ENCODE measurements around the gene RNF31. TPM values are rescaled to one million over a fixed set of nuclear protein-coding genes. Genes with fewer than 3 reads are reported as not detected.

The RNF31 gene
- polyA plus RNA-seq (2013, experiment 1 of 2), result 50.4 TPM
- 45.1 TPM for polyA plus RNA-seq (2013, experiment 2 of 2)

DNA sequence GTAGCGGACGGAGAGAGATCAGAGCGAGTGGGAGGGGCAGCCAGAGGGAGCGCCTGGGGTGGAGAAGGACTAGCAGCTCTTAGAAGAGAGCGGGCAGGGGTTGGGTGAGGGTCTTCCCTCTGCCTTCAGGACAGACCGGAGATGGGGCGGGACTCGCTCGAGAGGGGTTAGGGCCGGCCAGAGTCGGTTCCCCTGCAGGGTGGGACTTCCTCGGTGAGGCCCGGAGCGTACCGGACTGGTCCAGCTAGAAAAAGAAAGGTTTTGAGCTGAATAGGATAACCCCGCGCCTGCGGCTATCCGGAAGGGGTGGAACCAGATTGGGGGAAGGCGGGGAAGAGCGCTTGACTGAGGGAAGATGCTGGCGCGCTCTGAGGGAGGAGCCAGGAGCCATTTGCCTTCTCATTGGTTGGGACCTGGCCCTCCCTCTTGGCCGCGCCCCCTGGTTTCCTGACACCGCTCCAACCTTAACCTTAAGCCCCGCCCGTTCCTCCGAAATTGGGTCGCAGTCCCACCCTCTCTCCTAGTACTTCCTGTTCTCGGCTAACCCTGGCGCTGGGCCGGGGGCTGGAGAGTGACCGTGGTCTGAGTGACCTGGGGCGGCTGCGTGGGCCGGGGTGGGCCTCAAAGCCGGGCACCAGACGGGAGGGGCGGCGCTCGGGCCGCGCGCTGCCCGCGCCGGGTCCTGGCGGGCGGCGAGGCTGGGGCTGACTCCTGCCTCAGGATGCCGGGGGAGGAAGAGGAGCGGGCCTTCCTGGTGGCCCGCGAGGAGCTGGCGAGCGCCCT lies at the start of gene RNF31:
TSS of gene RNF31 (plus strand) at position 521 of the 783 bp plus-strand sequence. CDS start at position 722, 201 bp downstream.
- Histone ChIP-seq H3K4me1 (ENCODE audit: control insufficient read depth in 2 of 2, insufficient read depth in 1 of 2, low read depth in 1 of 2, low read length in 2 of 2) (peaks cover 8 to 17% of the 10 kb centered on the region in 2 donors), H2BK12ac (ENCODE audit: low read length) (no peak within 1 kb of the TSS), H3K9ac (ENCODE audit: low read depth, low read length, poor library complexity) (peak within 1 kb of the TSS; percentile 97), H2BK120ac (ENCODE audit: low read depth, low read length) (peak within 1 kb of the TSS; percentile 84), H3K4me2 (ENCODE audit: insufficient read depth, low read length, poor library complexity, severe bottlenecking) (peak within 1 kb of the TSS; percentile 97), H3K36me3 (replicated peaks in 1 of 2; ENCODE audit: control insufficient read depth in 2 of 2, insufficient read depth in 2 of 2, low read length in 2 of 2) (peaks cover 36 to 63% of the 10 kb centered on the region in 2 donors), H3K18ac (ENCODE audit: low read length) (peak within 1 kb of the TSS; percentile 95), H2BK5ac (ENCODE audit: low read length) (peak within 1 kb of the TSS; percentile 83), H2BK15ac (ENCODE audit: low read length) (peak within 1 kb of the TSS; percentile 37), H3K14ac (ENCODE audit: low read length) (peak within 1 kb of the TSS; percentile 91), H3K4me3 (ENCODE audit: low read length in 2 of 2) (peak within 1 kb of the TSS; percentile 93 to 96), H3K4ac (ENCODE audit: low read length) (no peak within 1 kb of the TSS), H3K23ac (ENCODE audit: low read depth, low read length, poor library complexity) (peak within 1 kb of the TSS; percentile 11), H4K91ac (ENCODE audit: low read depth, low read length, poor library complexity) (no peak within 1 kb of the TSS), H4K8ac (ENCODE audit: low read depth, low read length) (no peak within 1 kb of the TSS), H3K9me3 (replicated peaks in 1 of 2; ENCODE audit: control insufficient read depth in 2 of 2, insufficient read depth in 1 of 2, low read depth in 1 of 2, low read length in 2 of 2) (no peaks in the 10 kb centered on the region), H3K79me1 (ENCODE audit: low read depth, low read length) (peaks cover 13% of the 10 kb centered on the region), H3K27me3 (ENCODE audit: control insufficient read depth in 3 of 3, insufficient read depth in 3 of 3, low read depth in 1 of 3, low read length in 3 of 3) (no peaks in the 10 kb centered on the region), H2AK5ac (ENCODE audit: low read depth, low read length) (peak within 1 kb of the TSS; percentile 86), H2AFZ (ENCODE audit: low read length) (peak within 1 kb of the TSS; percentile 95), H3K27ac (replicated peaks; ENCODE audit: low read length) (peak within 1 kb of the TSS; percentile 85)
- DNase-seq (ENCODE audit: low spot score), result peak; percentile 95
- WGBS, 2 donors (ENCODE audit: extremely low coverage in 2 of 2, insufficient read length in 2 of 2, insufficient replicate concordance in 1 of 2), result no CpG with 5 or more reads among the region's 57 CpGs

DNA sequence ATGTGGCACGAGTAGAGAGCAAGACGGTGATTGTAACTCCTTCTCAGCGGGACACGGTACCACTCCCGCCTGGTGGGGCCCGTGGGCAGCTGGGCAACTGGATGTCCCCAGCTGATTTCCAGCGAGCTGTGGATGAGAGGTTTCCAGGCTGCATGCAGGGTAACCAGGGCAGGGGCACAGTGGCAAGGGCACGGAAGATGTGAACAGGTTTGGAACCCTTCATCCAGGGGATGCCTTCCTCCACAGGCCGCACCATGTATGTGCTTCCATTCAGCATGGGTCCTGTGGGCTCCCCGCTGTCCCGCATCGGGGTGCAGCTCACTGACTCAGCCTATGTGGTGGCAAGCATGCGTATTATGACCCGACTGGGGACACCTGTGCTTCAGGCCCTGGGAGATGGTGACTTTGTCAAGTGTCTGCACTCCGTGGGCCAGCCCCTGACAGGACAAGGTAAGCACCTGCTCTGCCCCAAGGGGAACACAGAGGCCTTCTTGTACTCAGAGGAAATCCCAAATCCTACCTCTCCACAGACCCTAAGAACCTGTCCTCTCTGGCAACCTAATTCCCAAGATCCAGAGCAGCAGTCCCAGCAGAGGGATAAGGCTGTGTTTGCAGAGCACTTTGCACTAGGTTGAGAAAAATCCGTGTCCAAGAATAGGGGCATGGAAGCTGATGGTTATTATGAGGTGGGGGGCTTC lies 48.9 kb upstream of the RNF31 start:
- no peaks in the 10 kb centered on the region for H3K27me3 ChIP-seq (ENCODE audit: control insufficient read depth in 3 of 3, insufficient read depth in 3 of 3, low read depth in 1 of 3, low read length in 3 of 3)
- no peak overlapping the region for H2BK12ac ChIP-seq (ENCODE audit: low read length)
- H3K4me2 ChIP-seq (ENCODE audit: insufficient read depth, low read length, poor library complexity, severe bottlenecking), result no peak overlapping the region
- H3K79me1 ChIP-seq (ENCODE audit: low read depth, low read length), result no peaks in the 10 kb centered on the region
- no peak overlapping the region for H4K91ac ChIP-seq (ENCODE audit: low read depth, low read length, poor library complexity)
- peaks cover 27 to 40% of the 10 kb centered on the region in 2 donors for H3K36me3 ChIP-seq (replicated peaks in 1 of 2; ENCODE audit: control insufficient read depth in 2 of 2, insufficient read depth in 2 of 2, low read length in 2 of 2)
- H3K23ac ChIP-seq (ENCODE audit: low read depth, low read length, poor library complexity), result peak overlapping the region; percentile 26
- H3K9me3 ChIP-seq (replicated peaks in 1 of 2; ENCODE audit: control insufficient read depth in 2 of 2, insufficient read depth in 1 of 2, low read depth in 1 of 2, low read length in 2 of 2), result no peaks in the 10 kb centered on the region
- H2BK15ac ChIP-seq (ENCODE audit: low read length), result no peak overlapping the region
- H3K4ac ChIP-seq (ENCODE audit: low read length), result no peak overlapping the region
- no peak overlapping the region for H3K27ac ChIP-seq (replicated peaks; ENCODE audit: low read length)
- H3K14ac ChIP-seq (ENCODE audit: low read length), result no peak overlapping the region
- H3K4me3 ChIP-seq (ENCODE audit: low read length in 2 of 2), result no peak overlapping the region
- no peak overlapping the region for H4K8ac ChIP-seq (ENCODE audit: low read depth, low read length)
- no peak overlapping the region for H2AK5ac ChIP-seq (ENCODE audit: low read depth, low read length)
- H3K18ac ChIP-seq (ENCODE audit: low read length), result no peak overlapping the region
- WGBS, 2 donors (ENCODE audit: extremely low coverage in 2 of 2, insufficient read length in 2 of 2, insufficient replicate concordance in 1 of 2), result no CpG with 5 or more reads among the region's 16 CpGs
- H2BK5ac ChIP-seq (ENCODE audit: low read length), result no peak overlapping the region
- no peak for DNase-seq (ENCODE audit: low spot score)
- H2AFZ ChIP-seq (ENCODE audit: low read length), result no peak overlapping the region
- H2BK120ac ChIP-seq (ENCODE audit: low read depth, low read length), result no peak overlapping the region
- H3K9ac ChIP-seq (ENCODE audit: low read depth, low read length, poor library complexity), result peak overlapping the region; percentile 60
- H3K4me1 ChIP-seq (ENCODE audit: control insufficient read depth in 2 of 2, insufficient read depth in 1 of 2, low read depth in 1 of 2, low read length in 2 of 2), result peaks cover 11% of the 10 kb centered on the region in 2 donors

DNA sequence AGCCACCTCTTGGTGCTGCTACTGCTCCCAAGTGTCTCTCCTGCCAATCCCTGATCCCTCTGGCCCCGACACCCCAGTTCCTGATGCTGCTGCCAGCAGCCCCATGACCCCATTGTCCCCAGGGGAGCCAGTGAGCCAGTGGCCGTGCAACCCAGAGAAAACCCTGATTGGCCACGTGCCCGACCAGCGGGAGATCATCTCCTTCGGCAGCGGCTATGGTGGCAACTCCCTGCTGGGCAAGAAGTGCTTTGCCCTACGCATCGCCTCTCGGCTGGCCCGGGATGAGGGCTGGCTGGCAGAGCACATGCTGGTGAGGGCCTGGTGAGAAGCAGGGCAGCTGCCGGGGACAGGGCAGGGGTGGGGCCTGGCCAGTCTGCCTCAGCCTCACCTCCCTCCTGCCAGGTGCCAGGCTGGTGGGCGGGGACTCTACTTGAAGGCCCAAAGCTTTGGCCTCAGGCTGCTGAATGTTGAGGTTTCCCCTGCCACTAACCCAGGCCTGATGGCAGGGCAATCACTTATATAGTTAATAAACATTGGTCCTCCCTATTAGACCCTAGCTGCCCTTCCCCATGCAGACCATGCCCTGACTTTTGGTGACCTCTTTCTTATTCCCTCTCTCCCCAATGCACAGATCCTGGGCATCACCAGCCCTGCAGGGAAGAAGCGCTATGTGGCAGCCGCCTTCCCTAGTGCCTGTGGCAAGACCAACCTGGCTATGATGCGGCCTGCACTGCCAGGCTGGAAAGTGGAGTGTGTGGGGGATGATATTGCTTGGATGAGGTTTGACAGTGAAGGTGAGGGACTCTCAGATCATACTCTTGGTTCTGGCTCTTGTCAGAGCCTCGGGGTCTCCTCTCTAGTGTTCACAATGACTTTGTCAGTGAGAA lies 48.1 kb upstream of the RNF31 start:
- H4K91ac ChIP-seq (ENCODE audit: low read depth, low read length, poor library complexity), result no peak overlapping the region
- H3K9me3 ChIP-seq (replicated peaks in 1 of 2; ENCODE audit: control insufficient read depth in 2 of 2, insufficient read depth in 1 of 2, low read depth in 1 of 2, low read length in 2 of 2), result peaks cover 0 to 2% of the 10 kb centered on the region in 2 donors
- no peak overlapping the region for H2BK120ac ChIP-seq (ENCODE audit: low read depth, low read length)
- H2AFZ ChIP-seq (ENCODE audit: low read length), result no peak overlapping the region
- peaks cover 31 to 48% of the 10 kb centered on the region in 2 donors for H3K36me3 ChIP-seq (replicated peaks in 1 of 2; ENCODE audit: control insufficient read depth in 2 of 2, insufficient read depth in 2 of 2, low read length in 2 of 2)
- no peak overlapping the region for H3K4me3 ChIP-seq (ENCODE audit: low read length in 2 of 2)
- no peak overlapping the region for H2AK5ac ChIP-seq (ENCODE audit: low read depth, low read length)
- H3K4me1 ChIP-seq (ENCODE audit: control insufficient read depth in 2 of 2, insufficient read depth in 1 of 2, low read depth in 1 of 2, low read length in 2 of 2), result peaks cover 7 to 11% of the 10 kb centered on the region in 2 donors
- WGBS, 2 donors (ENCODE audit: extremely low coverage in 2 of 2, insufficient read length in 2 of 2, insufficient replicate concordance in 1 of 2), result no CpG with 5 or more reads among the region's 17 CpGs
- no peak overlapping the region for H3K18ac ChIP-seq (ENCODE audit: low read length)
- no peak overlapping the region for H3K4ac ChIP-seq (ENCODE audit: low read length)
- H2BK15ac ChIP-seq (ENCODE audit: low read length), result no peak overlapping the region
- H3K4me2 ChIP-seq (ENCODE audit: insufficient read depth, low read length, poor library complexity, severe bottlenecking), result no peak overlapping the region
- H3K23ac ChIP-seq (ENCODE audit: low read depth, low read length, poor library complexity), result no peak overlapping the region
- H3K27ac ChIP-seq (replicated peaks; ENCODE audit: low read length), result no peak overlapping the region
- no peak overlapping the region for H4K8ac ChIP-seq (ENCODE audit: low read depth, low read length)
- DNase-seq (ENCODE audit: low spot score), result no peak
- no peaks in the 10 kb centered on the region for H3K79me1 ChIP-seq (ENCODE audit: low read depth, low read length)
- peak overlapping the region; percentile 64 for H3K9ac ChIP-seq (ENCODE audit: low read depth, low read length, poor library complexity)
- H2BK5ac ChIP-seq (ENCODE audit: low read length), result no peak overlapping the region
- no peak overlapping the region for H3K14ac ChIP-seq (ENCODE audit: low read length)
- H2BK12ac ChIP-seq (ENCODE audit: low read length), result no peak overlapping the region
- H3K27me3 ChIP-seq (ENCODE audit: control insufficient read depth in 3 of 3, insufficient read depth in 3 of 3, low read depth in 1 of 3, low read length in 3 of 3), result no peaks in the 10 kb centered on the region

All from neuronal stem cell (in vitro differentiated cells).